SU-DHL-6 (cell line): ENCODE results near the gene GMIP.
"Not testable (repeated sequence)": the region's sequence is repeated elsewhere in the genome, so short reads cannot be mapped to it uniquely, and the experiment has no call there.

ENCODE experiments used
- H2AFZ ChIP-seq: fragments of 200-600 bp; sonication (generic); 2 replicates; pipeline ENCODE4 v1.6.1; 2014; ENCODE audit warnings: low read depth, mild to moderate bottlenecking, moderate library complexity, mixed read lengths, antibody characterized with exemption, low read length; ENCODE audit not compliant: severe bottlenecking
- H3F3A ChIP-seq: fragments of 200-600 bp; shearing (Covaris generic); 2 replicates; pipeline ENCODE4 v1.6.0; 2016; ENCODE audit warnings: antibody characterized with exemption, mild to moderate bottlenecking; ENCODE audit not compliant: insufficient read depth
- H3K27ac ChIP-seq: fragments of 200-600 bp; sonication (generic); 2 replicates; pipeline ENCODE4 v1.5.1; 2016; ENCODE audit warnings: low read depth, mild to moderate bottlenecking, low read length, moderate library complexity, mixed read lengths
- H3K27me3 ChIP-seq: fragments of 200-600 bp; sonication (generic), shearing (Covaris generic); 2 replicates; pipeline ENCODE4 v1.6.0; 2014; ENCODE audit warnings: mild to moderate bottlenecking, low read length
- H3K36me3 ChIP-seq: fragments of 200-600 bp; sonication (generic); 2 replicates; pipeline ENCODE4 v1.6.1; 2014; ENCODE audit warnings: mild to moderate bottlenecking, low read length, mixed read lengths
- H3K4me2 ChIP-seq: fragments of 300-600, 200-600 bp; shearing (Covaris generic), sonication (generic); 2 replicates; pipeline ENCODE4 v1.6.0; 2014; ENCODE audit warnings: low read length, low read depth, mild to moderate bottlenecking; ENCODE audit not compliant: poor library complexity, severe bottlenecking
- H3K4me3 ChIP-seq: fragments of 200-600 bp; sonication (generic); 2 replicates; pipeline ENCODE4 v1.5.1; 2014; ENCODE audit warnings: antibody characterized with exemption, low read length, mild to moderate bottlenecking, mixed read lengths; ENCODE audit not compliant: insufficient read depth, poor library complexity, severe bottlenecking
- H3K79me2 ChIP-seq: fragments of 200-600 bp; sonication (generic); 2 replicates; pipeline ENCODE4 v1.6.1; 2014; ENCODE audit warnings: mild to moderate bottlenecking, low read length, moderate library complexity; ENCODE audit not compliant: insufficient read depth
- H3K9ac ChIP-seq: fragments of 200-600 bp; sonication (generic); 2 replicates; pipeline ENCODE4 v1.7.0; 2014; ENCODE audit warnings: mild to moderate bottlenecking, low read length
- H3K9me2 ChIP-seq: fragments of 200-600 bp; sonication (generic); replicated peaks from 2 replicates; pipeline ENCODE4 v1.6.1; 2014; ENCODE audit warnings: low read length; ENCODE audit not compliant: insufficient read depth
- H3K9me3 ChIP-seq: fragments of 200-600 bp; sonication (generic); 2 replicates; pipeline ENCODE4 v1.6.1; 2014; ENCODE audit warnings: low read length, mixed read lengths; ENCODE audit not compliant: insufficient read depth
- H4K20me1 ChIP-seq: fragments of 200-600 bp; sonication (generic); 2 replicates; pipeline ENCODE4 v1.6.1; 2014; ENCODE audit warnings: low read depth, mild to moderate bottlenecking, antibody characterized with exemption, low read length, moderate library complexity, mixed read lengths
- EZH2phosphoT487 ChIP-seq: fragments of 200-600 bp; sonication (generic), shearing (Covaris generic); conservative IDR thresholded peaks from 2 replicates; pipeline ENCODE4 v1.6.1; 2018; ENCODE audit warnings: mild to moderate bottlenecking, antibody characterized with exemption, low read length, moderate library complexity, mixed read lengths
- TF ChIP-seq, protein P1 (sequence below): fragments of 200-600 bp; sonication (generic); IDR thresholded peaks from one replicate; pipeline ENCODE4 v1.5.1; 2017; ENCODE audit warnings: antibody characterized with exemption, mild to moderate bottlenecking, low read length, moderate library complexity; ENCODE audit not compliant: insufficient read depth, poor library complexity, severe bottlenecking

The GMIP gene

DNA sequence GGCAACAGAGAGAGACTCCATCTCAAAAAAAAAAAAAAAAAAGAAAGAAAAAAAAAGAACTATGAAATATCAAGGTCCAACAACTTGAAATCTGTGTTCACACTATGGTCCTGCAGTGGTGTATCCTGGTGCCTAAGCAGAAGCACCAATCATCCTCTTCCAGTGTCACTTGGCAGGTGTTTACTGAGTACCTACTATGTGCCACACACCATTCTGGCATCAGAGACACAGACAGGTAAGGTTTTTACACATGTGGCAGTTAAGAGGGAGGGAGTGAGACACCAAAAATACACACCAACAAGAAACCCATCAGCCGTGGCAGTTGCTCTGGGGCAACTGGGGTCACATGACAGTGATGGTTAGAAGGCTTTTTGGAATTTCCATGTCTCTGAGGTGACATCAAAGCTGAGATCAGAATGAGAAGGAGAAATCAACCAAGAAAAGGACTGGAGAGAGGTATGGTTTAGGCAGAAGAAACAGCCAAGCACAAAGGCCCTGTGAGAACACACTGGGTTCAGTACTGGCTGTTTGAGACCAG lies 42.6 kb downstream of the GMIP start:
- peaks cover 26% of the 10 kb centered on the region for H3F3A ChIP-seq

DNA sequence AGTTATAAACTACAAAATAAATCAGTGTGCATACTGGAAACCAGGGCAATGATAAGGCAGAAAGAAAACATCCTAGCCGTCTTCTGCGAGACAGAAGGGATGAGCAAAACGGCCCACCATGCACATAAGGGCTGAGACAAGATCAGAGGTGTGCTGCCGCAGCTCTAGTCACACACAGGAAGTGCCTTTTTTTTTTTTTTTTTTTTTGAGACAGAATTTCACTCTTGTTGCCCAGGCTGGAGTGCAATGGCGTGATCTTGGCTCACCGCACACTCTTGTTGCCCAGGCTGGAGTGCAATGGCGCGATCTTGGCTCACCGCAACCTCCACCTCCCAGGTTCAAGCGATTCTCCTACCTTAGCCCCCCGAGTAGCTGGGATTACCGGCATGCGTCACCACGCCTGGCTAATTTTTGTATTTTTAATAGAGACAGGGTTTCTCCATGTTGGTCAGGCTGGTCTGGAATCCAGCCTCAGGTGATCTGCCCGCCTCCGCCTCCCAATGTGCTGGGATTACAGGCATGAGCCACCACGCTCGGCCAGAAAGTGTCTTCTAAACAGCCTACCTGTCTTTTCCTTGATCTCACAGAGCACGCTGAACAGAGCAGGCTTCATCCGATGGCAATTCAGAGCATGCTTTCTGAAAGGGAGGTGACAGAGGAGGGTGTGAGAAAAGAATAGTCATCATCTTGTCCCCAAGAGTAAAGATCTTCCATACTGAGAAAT lies 44.6 kb downstream of the GMIP start:
- peaks cover 26% of the 10 kb centered on the region for H3F3A ChIP-seq
- H3K4me3 ChIP-seq: not testable (repeated sequence)

More for the DNA sequence above, 42.6 kb downstream of the GMIP start:
- no peak for TF ChIP-seq EZH2phosphoT487
- TF ChIP-seq, protein P1, sequence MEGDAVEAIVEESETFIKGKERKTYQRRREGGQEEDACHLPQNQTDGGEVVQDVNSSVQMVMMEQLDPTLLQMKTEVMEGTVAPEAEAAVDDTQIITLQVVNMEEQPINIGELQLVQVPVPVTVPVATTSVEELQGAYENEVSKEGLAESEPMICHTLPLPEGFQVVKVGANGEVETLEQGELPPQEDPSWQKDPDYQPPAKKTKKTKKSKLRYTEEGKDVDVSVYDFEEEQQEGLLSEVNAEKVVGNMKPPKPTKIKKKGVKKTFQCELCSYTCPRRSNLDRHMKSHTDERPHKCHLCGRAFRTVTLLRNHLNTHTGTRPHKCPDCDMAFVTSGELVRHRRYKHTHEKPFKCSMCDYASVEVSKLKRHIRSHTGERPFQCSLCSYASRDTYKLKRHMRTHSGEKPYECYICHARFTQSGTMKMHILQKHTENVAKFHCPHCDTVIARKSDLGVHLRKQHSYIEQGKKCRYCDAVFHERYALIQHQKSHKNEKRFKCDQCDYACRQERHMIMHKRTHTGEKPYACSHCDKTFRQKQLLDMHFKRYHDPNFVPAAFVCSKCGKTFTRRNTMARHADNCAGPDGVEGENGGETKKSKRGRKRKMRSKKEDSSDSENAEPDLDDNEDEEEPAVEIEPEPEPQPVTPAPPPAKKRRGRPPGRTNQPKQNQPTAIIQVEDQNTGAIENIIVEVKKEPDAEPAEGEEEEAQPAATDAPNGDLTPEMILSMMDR: no peak
- Histone ChIP-seq H3K79me2 (no peaks in the 10 kb centered on the region), H3K4me2 (peak overlapping the region; percentile 11), H3K9ac (no peak overlapping the region; the same call in 1 of the 2 replicates), H3K9me2 (no peaks in the 10 kb centered on the region), H3K27me3 (no peaks in the 10 kb centered on the region), H3K9me3 (no peaks in the 10 kb centered on the region), H4K20me1 (no peaks in the 10 kb centered on the region), H3K36me3 (no peaks in the 10 kb centered on the region), H2AFZ (no peak overlapping the region), H3K27ac (peak overlapping the region; percentile 55), H3K4me3 (no peak overlapping the region)

DNA sequence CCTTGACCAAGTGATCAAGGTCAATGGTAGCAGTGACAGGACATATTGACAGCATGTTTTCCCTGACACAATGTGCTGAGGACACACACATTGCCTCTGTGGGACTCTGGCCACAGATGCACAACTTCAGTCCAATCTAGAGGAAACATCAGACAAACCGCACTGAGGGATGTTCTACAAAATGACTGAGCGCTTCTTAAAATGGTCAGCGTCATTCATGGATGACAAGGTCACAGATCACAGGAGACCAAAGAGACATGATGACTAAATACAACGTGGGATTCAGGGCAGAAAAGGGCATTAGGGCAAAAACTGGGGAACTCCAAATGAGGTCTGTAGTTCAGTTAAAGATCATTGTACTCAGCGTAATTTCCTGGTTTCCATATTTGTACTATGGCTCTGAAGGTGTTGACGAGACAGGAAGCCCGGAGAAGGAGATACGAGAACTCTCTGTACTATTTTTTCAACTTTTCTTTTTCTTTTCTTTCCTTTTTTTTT lies 45.6 kb downstream of the GMIP start:
- H3K27me3 ChIP-seq: no peaks in the 10 kb centered on the region
- H3K4me3 ChIP-seq: no peak overlapping the region
- H3F3A ChIP-seq: peaks cover 26% of the 10 kb centered on the region
- H4K20me1 ChIP-seq: no peaks in the 10 kb centered on the region
- peak overlapping the region; percentile 79 for H2AFZ ChIP-seq
- TF ChIP-seq, protein P1: no peak
- no peak for TF ChIP-seq EZH2phosphoT487
- peak overlapping the region; percentile 34 for H3K9ac ChIP-seq
- no peaks in the 10 kb centered on the region for H3K9me3 ChIP-seq
- peak overlapping the region; percentile 42 for H3K4me2 ChIP-seq
- H3K9me2 ChIP-seq: no peaks in the 10 kb centered on the region
- H3K27ac ChIP-seq: peak overlapping the region; percentile 79
- H3K36me3 ChIP-seq: no peaks in the 10 kb centered on the region
- H3K79me2 ChIP-seq: no peaks in the 10 kb centered on the region

More for the DNA sequence above, 44.6 kb downstream of the GMIP start:
- H2AFZ ChIP-seq: peak overlapping the region; percentile 79
- not testable (repeated sequence) for H4K20me1 ChIP-seq, H3K79me2 ChIP-seq, H3K36me3 ChIP-seq, H3K9me2 ChIP-seq, H3K27me3 ChIP-seq, H3K9me3 ChIP-seq
- H3K4me2 ChIP-seq: peak overlapping the region; percentile 42
- peak overlapping the region; percentile 34 for H3K9ac ChIP-seq
- H3K27ac ChIP-seq: peak overlapping the region; percentile 79

DNA sequence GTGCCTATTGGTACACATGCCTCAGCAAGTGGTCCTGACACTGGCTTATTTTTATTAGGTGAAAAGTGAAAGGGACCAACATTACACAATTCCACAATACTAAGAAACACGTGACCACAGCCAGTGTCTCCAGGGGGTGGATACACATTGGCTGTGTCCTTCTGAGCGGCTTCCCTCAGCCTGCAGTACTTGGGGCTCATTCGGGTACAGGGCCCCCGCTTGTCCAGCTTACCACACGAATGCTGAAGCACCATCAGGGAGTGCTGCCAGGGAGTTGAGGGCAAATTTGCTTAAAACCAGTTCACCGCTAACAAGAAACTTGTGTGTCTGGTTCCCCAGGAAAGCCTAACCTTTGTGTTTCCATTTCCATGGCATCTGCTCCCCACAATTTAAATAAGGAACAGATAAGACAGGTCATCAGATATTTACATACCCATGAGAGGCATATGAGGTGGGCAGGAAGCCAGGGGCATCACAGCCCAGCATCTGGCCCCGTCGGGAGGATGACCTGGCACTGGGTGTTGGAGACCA lies 48.2 kb downstream of the GMIP start:
- no peaks in the 10 kb centered on the region for H4K20me1 ChIP-seq
- H3K27ac ChIP-seq: no peak overlapping the region
- no peak overlapping the region for H3K9ac ChIP-seq
- no peak for TF ChIP-seq EZH2phosphoT487
- TF ChIP-seq, protein P1: no peak
- H3K79me2 ChIP-seq: no peaks in the 10 kb centered on the region
- no peak overlapping the region for H2AFZ ChIP-seq
- H3K9me2 ChIP-seq: no peaks in the 10 kb centered on the region
- H3F3A ChIP-seq: peaks cover 19% of the 10 kb centered on the region
- H3K36me3 ChIP-seq: no peaks in the 10 kb centered on the region
- H3K4me2 ChIP-seq: no peak overlapping the region
- no peak overlapping the region for H3K4me3 ChIP-seq
- no peaks in the 10 kb centered on the region for H3K27me3 ChIP-seq
- H3K9me3 ChIP-seq: no peaks in the 10 kb centered on the region
